Hematopoietic multipotent progenitor cell treated with erythropoietin and hydrocortisone succinate and interleukin-3 and kit ligand, for 6 days (in vitro differentiated cells): ENCODE data around the gene PMFBP1.

Experiments used
- DNase-seq: peaks from one replicate; pipeline ENCODE4 v3.0.0-alpha.2; 2015

The PMFBP1 gene

GRCh38 chr16:72179204-72179970 is 7.4 kb upstream of the PMFBP1 start:
- no peak for DNase-seq

- no peak for DNase-seq
Measured at GRCh38 chr16:72174726-72175125, 2.8 kb upstream of the PMFBP1 start.

- no peak for DNase-seq
Measured at GRCh38 chr16:72173997-72174396, 2.0 kb upstream of the PMFBP1 start.

- DNase-seq, result no peak
Measured at GRCh38 chr16:72171236-72171635, 719 bp downstream of the PMFBP1 start.

- no peak for DNase-seq
Measured at GRCh38 chr16:72169708-72170107, 2.2 kb downstream of the PMFBP1 start.

GRCh38 chr16:72168365-72168764 is 3.6 kb downstream of the PMFBP1 start:
- DNase-seq, result no peak

- DNase-seq, result no peak
Measured at GRCh38 chr16:72166954-72167561, 4.9 kb downstream of the PMFBP1 start.

GRCh38 chr16:72166151-72166550 is 5.8 kb downstream of the PMFBP1 start:
- DNase-seq, result no peak

GRCh38 chr16:72164691-72165090 is 7.3 kb downstream of the PMFBP1 start:
- DNase-seq, result no peak

- DNase-seq, result no peak
Measured at GRCh38 chr16:72162105-72162692, 9.8 kb downstream of the PMFBP1 start.

GRCh38 chr16:72159801-72160200 is 12.2 kb downstream of the PMFBP1 start:
- no peak for DNase-seq

- DNase-seq, result no peak
Measured at GRCh38 chr16:72159386-72159785, 12.6 kb downstream of the PMFBP1 start.

GRCh38 chr16:72149676-72150464 is 22.1 kb downstream of the PMFBP1 start:
- no peak for DNase-seq

GRCh38 chr16:72142476-72142875 is 29.5 kb downstream of the PMFBP1 start:
- DNase-seq, result no peak

GRCh38 chr16:72139908-72140307 is 32.0 kb downstream of the PMFBP1 start:
- DNase-seq, result no peak

- DNase-seq, result no peak
Measured at GRCh38 chr16:72138064-72138572, 33.8 kb downstream of the PMFBP1 start.

- no peak for DNase-seq
Measured at GRCh38 chr16:72137380-72138063, 34.4 kb downstream of the PMFBP1 start.

GRCh38 chr16:72134507-72134906 is 37.4 kb downstream of the PMFBP1 start:
- DNase-seq, result no peak

- no peak for DNase-seq
Measured at GRCh38 chr16:72132726-72133125, 39.2 kb downstream of the PMFBP1 start.

- DNase-seq, result no peak
Measured at GRCh38 chr16:72131036-72131435, 40.9 kb downstream of the PMFBP1 start.

- no peak for DNase-seq
Measured at GRCh38 chr16:72129976-72130656, 41.8 kb downstream of the PMFBP1 start.

GRCh38 chr16:72128701-72129100 is 43.3 kb downstream of the PMFBP1 start:
- DNase-seq, result no peak
